HG03139 (cell line): ENCODE data around the gene CDH2.

Source experiments
- ATAC-seq: cut with Tn5 transposase; IDR thresholded peaks from one replicate; pipeline ENCODE4 v1.9.1; 2021; ENCODE audit not compliant: unreplicated experiment

Gene CDH2

GRCh38 chr18:28091197-28091596 lies 85.7 kb downstream of the CDH2 start:
- no peak for ATAC-seq

- no peak for ATAC-seq
Observed at GRCh38 chr18:28088477-28088876, 88.5 kb downstream of the CDH2 start.

GRCh38 chr18:28086670-28087552 lies 90.0 kb downstream of the CDH2 start:
- no peak for ATAC-seq

GRCh38 chr18:28081516-28081915 lies 95.4 kb downstream of the CDH2 start:
- no peak for ATAC-seq

GRCh38 chr18:28080876-28081300 lies 96.0 kb downstream of the CDH2 start:
- no peak for ATAC-seq

- ATAC-seq, result no peak
Observed at GRCh38 chr18:28079883-28080282, 97.0 kb downstream of the CDH2 start.

GRCh38 chr18:28078849-28079248 lies 98.1 kb downstream of the CDH2 start:
- no peak for ATAC-seq

GRCh38 chr18:28078298-28078697 lies 98.6 kb downstream of the CDH2 start:
- ATAC-seq, result no peak

- no peak for ATAC-seq
Observed at GRCh38 chr18:28075501-28075900, 101.4 kb downstream of the CDH2 start.

- no peak for ATAC-seq
Observed at GRCh38 chr18:28074076-28074475, 102.9 kb downstream of the CDH2 start.

GRCh38 chr18:28073658-28074057 lies 103.3 kb downstream of the CDH2 start:
- ATAC-seq, result no peak

- ATAC-seq, result no peak
Observed at GRCh38 chr18:28071199-28071598, 105.7 kb downstream of the CDH2 start.

GRCh38 chr18:28068207-28068606 lies 108.7 kb downstream of the CDH2 start:
- no peak for ATAC-seq

- no peak for ATAC-seq
Observed at GRCh38 chr18:28067346-28067745, 109.6 kb downstream of the CDH2 start.

- no peak for ATAC-seq
Observed at GRCh38 chr18:28065793-28066186, 111.1 kb downstream of the CDH2 start.

GRCh38 chr18:28065031-28065792 lies 111.7 kb downstream of the CDH2 start:
- no peak for ATAC-seq

- no peak for ATAC-seq
Observed at GRCh38 chr18:28063926-28064325, 113.0 kb downstream of the CDH2 start.

- ATAC-seq, result no peak
Observed at GRCh38 chr18:28063271-28063761, 113.6 kb downstream of the CDH2 start.

- no peak for ATAC-seq
Observed at GRCh38 chr18:28062443-28062842, 114.5 kb downstream of the CDH2 start.

- ATAC-seq, result no peak
Observed at GRCh38 chr18:28059861-28060260, 117.1 kb downstream of the CDH2 start.

- no peak for ATAC-seq
Observed at GRCh38 chr18:28050545-28050944, 126.4 kb downstream of the CDH2 start.

- ATAC-seq, result no peak
Observed at GRCh38 chr18:28048612-28049011, 128.3 kb downstream of the CDH2 start.
